ENCODE data around the gene PTPRG.

- TF ChIP-seq POLR2A (IDR thresholded peaks at IDR 0.05), result no peak
- TF ChIP-seq CTCF (IDR thresholded peaks at IDR 0.05), result no peak
These were observed 739.2 kb downstream of the PTPRG start for GRCh38 chr3:62300617-62301016.
